Peyer's patch (tissue), 4 donors: Measurements from ENCODE around the gene CRADD. TPM values are rescaled to one million over a fixed set of nuclear protein-coding genes. Genes with fewer than 3 reads are reported as not detected.
"Not testable (repeated sequence)": the region's sequence is repeated elsewhere in the genome, so short reads cannot be mapped to it uniquely, and the experiment has no call there.

Experiments used
- DNase-seq, 3 donors: peaks; one replicate each; pipeline ENCODE4 v3.0.0-alpha.2; 2017 to 2019
- H3K27ac ChIP-seq, 4 donors: fragments of 200-600 bp; sonication (generic); one replicate each; pipeline ENCODE4 v1.5.1; 2016 to 2019
- H3K27me3 ChIP-seq, 2 donors: fragments of 200-600 bp; sonication (generic); one replicate each; pipeline ENCODE4 v1.5.1; 2019
- H3K36me3 ChIP-seq, 3 donors: fragments of 200-600 bp; sonication (generic); one replicate each; pipeline ENCODE4 v1.5.1; 2016 to 2019
- H3K4me1 ChIP-seq, 4 donors: fragments of 200-600 bp; sonication (generic); one replicate each; pipeline ENCODE4 v1.5.1; 2016 to 2019
- H3K4me3 ChIP-seq, 4 donors: fragments of 200-600 bp; sonication (generic); 1 replicate in 3 of 4; 2 replicates in 1 of 4; pipeline ENCODE4 v1.5.1; 2016 to 2019; ENCODE audit warnings: mild to moderate bottlenecking in 1 of 4
- H3K9me3 ChIP-seq, 4 donors: fragments of 200-600 bp; sonication (generic); one replicate each; pipeline ENCODE4 v1.5.1; 2016 to 2019; ENCODE audit warnings: mild to moderate bottlenecking in 1 of 4
- POLR2A ChIP-seq, 2 donors: fragments of 450-650 bp; IDR thresholded peaks; one replicate each; pipeline ENCODE4 v1.5.1; 2017; ENCODE audit warnings: antibody characterized with exemption in 2 of 2, mild to moderate bottlenecking in 2 of 2, moderate library complexity in 2 of 2
- total RNA-seq, 4 donors: library from RNA; depleted of rRNA; stranded (reverse); fragments of >200 nt; gene quantifications; one replicate each; pipeline ENCODE4 v1.1.0, GENCODE V29; 2016
- TF ChIP-seq, protein P1 (sequence below), 6 experiments: fragments of 450-650 bp in 4 of 6; fragments of 200-600 bp in 2 of 6; sonication (generic) in 1 of 6; IDR thresholded peaks; one replicate each; pipeline ENCODE4 v1.5.1; 2017 to 2019; ENCODE audit warnings: antibody characterized with exemption in 6 of 6, mild to moderate bottlenecking in 3 of 6, moderate library complexity in 1 of 6

Gene CRADD
- total RNA-seq, 4 donors from 2014 or later, result 66.3 to 128 (median 89.4) TPM

DNA sequence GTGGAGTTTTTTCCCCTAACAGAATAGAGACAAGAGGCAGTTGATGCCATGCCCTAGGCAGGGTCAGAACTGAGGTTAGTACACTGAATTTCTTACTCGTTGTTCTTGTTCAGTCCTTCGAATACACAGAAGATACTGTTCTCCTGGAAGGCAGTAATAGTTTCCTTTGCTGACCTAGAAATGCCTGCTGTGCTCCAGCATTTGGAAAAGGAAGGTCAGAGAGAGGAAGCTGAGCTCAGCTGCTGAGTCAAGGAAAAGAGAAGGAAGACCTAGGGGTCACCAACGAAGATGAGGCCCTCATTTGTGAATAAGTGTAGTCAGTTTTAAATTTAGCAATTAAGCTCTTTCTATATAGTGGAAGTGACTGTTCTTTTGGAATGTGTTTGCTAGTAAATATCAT, 100.1 kb downstream of the CRADD start:
- Histone ChIP-seq H3K36me3 (no peaks in the 10 kb centered on the region), H3K27ac (peak overlapping the region in 2 of 4 donors; percentile 27 to 62), H3K9me3 (no peaks in the 10 kb centered on the region), H3K4me3 (no peak overlapping the region), H3K27me3 (no peaks in the 10 kb centered on the region), H3K4me1 (peaks cover 0 to 10% (median 1%) of the 10 kb centered on the region in 4 donors)
- no peak for DNase-seq
- TF ChIP-seq, protein P1, sequence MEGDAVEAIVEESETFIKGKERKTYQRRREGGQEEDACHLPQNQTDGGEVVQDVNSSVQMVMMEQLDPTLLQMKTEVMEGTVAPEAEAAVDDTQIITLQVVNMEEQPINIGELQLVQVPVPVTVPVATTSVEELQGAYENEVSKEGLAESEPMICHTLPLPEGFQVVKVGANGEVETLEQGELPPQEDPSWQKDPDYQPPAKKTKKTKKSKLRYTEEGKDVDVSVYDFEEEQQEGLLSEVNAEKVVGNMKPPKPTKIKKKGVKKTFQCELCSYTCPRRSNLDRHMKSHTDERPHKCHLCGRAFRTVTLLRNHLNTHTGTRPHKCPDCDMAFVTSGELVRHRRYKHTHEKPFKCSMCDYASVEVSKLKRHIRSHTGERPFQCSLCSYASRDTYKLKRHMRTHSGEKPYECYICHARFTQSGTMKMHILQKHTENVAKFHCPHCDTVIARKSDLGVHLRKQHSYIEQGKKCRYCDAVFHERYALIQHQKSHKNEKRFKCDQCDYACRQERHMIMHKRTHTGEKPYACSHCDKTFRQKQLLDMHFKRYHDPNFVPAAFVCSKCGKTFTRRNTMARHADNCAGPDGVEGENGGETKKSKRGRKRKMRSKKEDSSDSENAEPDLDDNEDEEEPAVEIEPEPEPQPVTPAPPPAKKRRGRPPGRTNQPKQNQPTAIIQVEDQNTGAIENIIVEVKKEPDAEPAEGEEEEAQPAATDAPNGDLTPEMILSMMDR (IDR thresholded peaks at IDR 0.05), result no peak
- TF ChIP-seq POLR2A (IDR thresholded peaks at IDR 0.05), result no peak

- TF ChIP-seq, protein P1 (IDR thresholded peaks at IDR 0.05), result no peak
- no peak for TF ChIP-seq POLR2A (IDR thresholded peaks at IDR 0.05)
- Histone ChIP-seq H3K9me3 (no peaks in the 10 kb centered on the region), H3K4me3 (no peak overlapping the region), H3K4me1 (peaks cover 0 to 10% (median 1%) of the 10 kb centered on the region in 4 donors), H3K27ac (peak overlapping the region; percentile 17 to 62 (median 28)), H3K36me3 (no peaks in the 10 kb centered on the region), H3K27me3 (no peaks in the 10 kb centered on the region)
- no peak for DNase-seq
Observed at GRCh38 chr12:93778306-93778705, 101.1 kb downstream of the CRADD start.

- Histone ChIP-seq H3K4me1 (peaks cover 0 to 12% (median 1%) of the 10 kb centered on the region in 4 donors), H3K27me3 (no peaks in the 10 kb centered on the region), H3K4me3 (no peak overlapping the region), H3K9me3 (no peaks in the 10 kb centered on the region), H3K27ac (peak overlapping the region; percentile 14 to 62 (median 26)), H3K36me3 (no peaks in the 10 kb centered on the region)
- no peak for TF ChIP-seq POLR2A (IDR thresholded peaks at IDR 0.05)
- TF ChIP-seq, protein P1 (IDR thresholded peaks at IDR 0.05), result no peak
- DNase-seq, result no peak
Observed at GRCh38 chr12:93778766-93779165, 101.6 kb downstream of the CRADD start.

GRCh38 chr12:93780101-93780641, 103.0 kb downstream of the CRADD start:
- Histone ChIP-seq H3K4me1 (peaks cover 0 to 25% (median 3%) of the 10 kb centered on the region in 4 donors), H3K36me3 (no peaks in the 10 kb centered on the region), H3K27me3 (no peaks in the 10 kb centered on the region), H3K4me3 (no peak overlapping the region), H3K27ac (peak overlapping the region in 1 of 4 donors; percentile 62), H3K9me3 (no peaks in the 10 kb centered on the region)
- TF ChIP-seq POLR2A (IDR thresholded peaks at IDR 0.05), result no peak
- TF ChIP-seq, protein P1 (IDR thresholded peaks at IDR 0.05), result no peak
- DNase-seq, result no peak

DNA sequence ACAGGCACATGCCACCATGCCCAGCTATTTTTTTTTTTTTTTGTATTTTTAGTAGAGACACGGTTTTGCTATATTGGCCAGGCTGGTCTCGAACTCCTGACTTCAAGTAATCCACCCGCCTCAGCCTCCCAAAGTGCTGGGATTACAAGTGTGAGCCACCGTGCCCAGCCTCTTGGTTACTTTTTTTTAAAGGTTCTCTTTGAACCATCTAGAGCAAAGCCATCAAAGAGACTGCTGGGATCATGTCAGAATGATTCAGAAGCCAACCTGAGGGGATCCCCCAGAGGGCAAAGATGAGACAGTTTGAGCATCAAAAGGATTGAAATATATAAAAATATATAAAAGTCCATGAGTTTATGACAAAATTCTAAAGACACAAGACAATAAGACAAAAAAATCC, 103.7 kb downstream of the CRADD start:
- H3K4me1 ChIP-seq, result peaks cover 0 to 25% (median 3%) of the 10 kb centered on the region in 4 donors
- not testable (repeated sequence) for H3K27me3 ChIP-seq, H3K36me3 ChIP-seq, H3K4me3 ChIP-seq, H3K9me3 ChIP-seq, H3K27ac ChIP-seq, DNase-seq

DNA sequence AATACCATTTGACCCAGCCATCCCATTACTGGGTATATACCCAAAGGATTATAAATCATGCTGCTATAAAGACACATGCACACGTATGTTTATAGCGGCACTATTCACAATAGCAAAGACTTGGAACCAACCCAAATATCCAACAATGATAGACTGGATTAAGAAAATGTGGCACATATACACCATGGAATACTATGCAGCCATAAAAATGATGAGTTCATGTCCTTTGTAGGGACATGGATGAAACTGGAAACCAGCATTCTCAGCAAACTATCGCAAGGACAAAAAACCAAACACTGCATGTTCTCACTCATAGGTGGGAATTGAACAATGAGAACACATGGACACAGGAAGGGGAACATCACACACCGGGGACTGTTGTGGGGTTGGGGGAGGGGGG, 104.8 kb downstream of the CRADD start:
- peaks cover 0 to 24% (median 2%) of the 10 kb centered on the region in 4 donors for H3K4me1 ChIP-seq
- not testable (repeated sequence) for DNase-seq, H3K36me3 ChIP-seq, H3K27ac ChIP-seq, H3K9me3 ChIP-seq, H3K27me3 ChIP-seq, H3K4me3 ChIP-seq

GRCh38 chr12:93782853-93783252, 105.7 kb downstream of the CRADD start:
- Histone ChIP-seq H3K4me1 (peaks cover 0 to 15% (median 2%) of the 10 kb centered on the region in 4 donors), H3K9me3 (no peaks in the 10 kb centered on the region), H3K27me3 (no peaks in the 10 kb centered on the region), H3K27ac (no peak overlapping the region), H3K36me3 (no peaks in the 10 kb centered on the region), H3K4me3 (no peak overlapping the region)
- no peak for DNase-seq
- no peak for TF ChIP-seq POLR2A (IDR thresholded peaks at IDR 0.05)
- TF ChIP-seq, protein P1 (IDR thresholded peaks at IDR 0.05), result no peak
